GM13976 (cell line): ENCODE measurements around the gene A1BG.
"Not testable (repeated sequence)": the region's sequence is repeated elsewhere in the genome, so short reads cannot be mapped to it uniquely, and the experiment has no call there.

Experiments
- DNase-seq: peaks from one replicate; pipeline ENCODE4 v3.0.0; 2012; ENCODE audit warnings: low spot score
- in situ Hi-C: fragments of 300-500 bp; cut with MboI; formaldehyde crosslinking; loops from one replicate; pipeline ENCODE4 v1.12.0; 2022; ENCODE audit warnings: low sequenced_read_pairs, mixed read lengths, inconsistent platforms; ENCODE audit not compliant: unreplicated experiment
- TF ChIP-seq, protein P1 (sequence below): IDR thresholded peaks from 2 replicates; pipeline ENCODE4 v1.5.1; 2012; ENCODE audit warnings: borderline replicate concordance, mild to moderate bottlenecking; ENCODE audit not compliant: insufficient read depth; ENCODE audit errors: extremely low read depth, missing control alignments, control extremely low read depth

A1BG gene

GRCh38 chr19:58317476-58318072 is 35.7 kb downstream of the A1BG start:
- no peak for DNase-seq
- TF ChIP-seq, protein P1, sequence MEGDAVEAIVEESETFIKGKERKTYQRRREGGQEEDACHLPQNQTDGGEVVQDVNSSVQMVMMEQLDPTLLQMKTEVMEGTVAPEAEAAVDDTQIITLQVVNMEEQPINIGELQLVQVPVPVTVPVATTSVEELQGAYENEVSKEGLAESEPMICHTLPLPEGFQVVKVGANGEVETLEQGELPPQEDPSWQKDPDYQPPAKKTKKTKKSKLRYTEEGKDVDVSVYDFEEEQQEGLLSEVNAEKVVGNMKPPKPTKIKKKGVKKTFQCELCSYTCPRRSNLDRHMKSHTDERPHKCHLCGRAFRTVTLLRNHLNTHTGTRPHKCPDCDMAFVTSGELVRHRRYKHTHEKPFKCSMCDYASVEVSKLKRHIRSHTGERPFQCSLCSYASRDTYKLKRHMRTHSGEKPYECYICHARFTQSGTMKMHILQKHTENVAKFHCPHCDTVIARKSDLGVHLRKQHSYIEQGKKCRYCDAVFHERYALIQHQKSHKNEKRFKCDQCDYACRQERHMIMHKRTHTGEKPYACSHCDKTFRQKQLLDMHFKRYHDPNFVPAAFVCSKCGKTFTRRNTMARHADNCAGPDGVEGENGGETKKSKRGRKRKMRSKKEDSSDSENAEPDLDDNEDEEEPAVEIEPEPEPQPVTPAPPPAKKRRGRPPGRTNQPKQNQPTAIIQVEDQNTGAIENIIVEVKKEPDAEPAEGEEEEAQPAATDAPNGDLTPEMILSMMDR: no peak
- in situ Hi-C loops: no loop called here

- TF ChIP-seq, protein P1: no peak
- in situ Hi-C loops: no loop called here
- DNase-seq: no peak
Observed at GRCh38 chr19:58315580-58315979, 37.7 kb downstream of the A1BG start.

GRCh38 chr19:58311345-58311865 is 41.9 kb downstream of the A1BG start:
- in situ Hi-C loops: no loop called here
- no peak for DNase-seq
- TF ChIP-seq, protein P1: no peak

GRCh38 chr19:58310685-58311084 is 42.6 kb downstream of the A1BG start:
- DNase-seq, in situ Hi-C loops: not testable (repeated sequence)

- DNase-seq: no peak
- TF ChIP-seq, protein P1: no peak
- in situ Hi-C loops: no loop called here
Observed at GRCh38 chr19:58307736-58308135, 45.6 kb downstream of the A1BG start.

GRCh38 chr19:58305932-58306323 is 47.4 kb downstream of the A1BG start:
- in situ Hi-C loops: no loop called here
- TF ChIP-seq, protein P1: no peak
- DNase-seq: peak; percentile 52

GRCh38 chr19:58305065-58305931 is 48.0 kb downstream of the A1BG start, which contains the start of gene ERVK3-1:
Gene ERVK3-1 (plus strand): TSS chr19:58305377. CDS start chr19:58312169, 6,792 bp downstream.
- in situ Hi-C loops: no loop called here
- TF ChIP-seq, protein P1: no peak
- peak; percentile 98 for DNase-seq
